GM19372 (cell line): ENCODE results near the gene ASS1.
"Not testable (repeated sequence)": the region's sequence is repeated elsewhere in the genome, so short reads cannot be mapped to it uniquely, and the experiment has no call there.

ENCODE experiments used
- ATAC-seq: cut with Tn5 transposase; IDR thresholded peaks from one replicate; pipeline ENCODE4 v1.9.1; 2021; ENCODE audit warnings: mild to moderate bottlenecking, low read depth, moderate library complexity; ENCODE audit not compliant: unreplicated experiment

Gene ASS1

GRCh38 chr9:130432796-130433167 lies 12.0 kb upstream of the ASS1 start:
- ATAC-seq, result no peak

- ATAC-seq, result no peak
Observed at GRCh38 chr9:130433168-130433946, 11.4 kb upstream of the ASS1 start.

- no peak for ATAC-seq
Observed at GRCh38 chr9:130433947-130434262, 10.9 kb upstream of the ASS1 start.

GRCh38 chr9:130434656-130435055 lies 10.1 kb upstream of the ASS1 start:
- not testable (repeated sequence) for ATAC-seq

GRCh38 chr9:130437011-130437789 lies 7.6 kb upstream of the ASS1 start:
- no peak for ATAC-seq

- ATAC-seq, result no peak
Observed at GRCh38 chr9:130438382-130438981, 6.3 kb upstream of the ASS1 start.

- ATAC-seq, result no peak
Observed at GRCh38 chr9:130441031-130441430, 3.7 kb upstream of the ASS1 start.

- ATAC-seq, result no peak
Observed at GRCh38 chr9:130442746-130443455, 1.9 kb upstream of the ASS1 start.

- ATAC-seq, result no peak
Observed at GRCh38 chr9:130443456-130443801, 1.3 kb upstream of the ASS1 start.

- ATAC-seq, result no peak
Observed at GRCh38 chr9:130443840-130444492, 795 bp upstream of the ASS1 start.

GRCh38 chr9:130445268-130445983 lies 665 bp downstream of the ASS1 start:
- no peak for ATAC-seq

GRCh38 chr9:130446101-130446861 lies 1.5 kb downstream of the ASS1 start:
- no peak for ATAC-seq

GRCh38 chr9:130447193-130447816 lies 2.5 kb downstream of the ASS1 start:
- ATAC-seq, result no peak

GRCh38 chr9:130448035-130448624 lies 3.4 kb downstream of the ASS1 start:
- no peak for ATAC-seq

GRCh38 chr9:130448771-130449603 lies 4.2 kb downstream of the ASS1 start:
- no peak for ATAC-seq

GRCh38 chr9:130450344-130451003 lies 5.7 kb downstream of the ASS1 start:
- ATAC-seq, result no peak

- no peak for ATAC-seq
Observed at GRCh38 chr9:130451004-130451390, 6.2 kb downstream of the ASS1 start.
